GM21723 (cell line): Measurements from ENCODE around the gene SAMD1.
A peak's percentile ranks its signal among the peaks of the same experiment; 100 is the strongest.

Experiments
- ATAC-seq: cut with Tn5 transposase; IDR thresholded peaks from one replicate; pipeline ENCODE4 v1.9.1; 2021; ENCODE audit warnings: mild to moderate bottlenecking, moderate library complexity; ENCODE audit not compliant: unreplicated experiment

SAMD1 gene

GRCh38 chr19:14090509-14091080 is at the start of gene SAMD1:
Gene SAMD1, minus strand, starts transcription at chr19:14090751.
- peak; percentile 26 for ATAC-seq

- no peak for ATAC-seq
These were observed 49.4 kb upstream of the SAMD1 start for GRCh38 chr19:14139944-14140343.

GRCh38 chr19:14138576-14139265 is 48.2 kb upstream of the SAMD1 start:
- no peak for ATAC-seq

- peak; percentile 82 for ATAC-seq
These were observed 46.1 kb upstream of the SAMD1 start, which contains the start of gene ASF1B for GRCh38 chr19:14136509-14137281. Gene ASF1B, minus strand, starts transcription at chr19:14136589. Its CDS starts 133 bp downstream, at chr19:14136456.

- ATAC-seq = no peak
These were observed 45.5 kb upstream of the SAMD1 start for GRCh38 chr19:14135985-14136508.

- ATAC-seq = no peak
These were observed 44.8 kb upstream of the SAMD1 start for GRCh38 chr19:14135355-14135754.

GRCh38 chr19:14127929-14128509 is 37.5 kb upstream of the SAMD1 start:
- no peak for ATAC-seq

- no peak for ATAC-seq
These were observed 36.6 kb upstream of the SAMD1 start for GRCh38 chr19:14127176-14127575.

GRCh38 chr19:14122924-14123323 is 32.4 kb upstream of the SAMD1 start:
- ATAC-seq = no peak

- ATAC-seq = no peak
These were observed 29.9 kb upstream of the SAMD1 start for GRCh38 chr19:14120497-14120780.

- ATAC-seq = no peak
These were observed 29.3 kb upstream of the SAMD1 start for GRCh38 chr19:14119644-14120496.

- ATAC-seq = no peak
These were observed 28.6 kb upstream of the SAMD1 start for GRCh38 chr19:14119146-14119545.

- ATAC-seq = peak; percentile 34
These were observed 27.9 kb upstream of the SAMD1 start for GRCh38 chr19:14118165-14119051.

GRCh38 chr19:14117668-14118164 is 27.2 kb upstream of the SAMD1 start, which contains the start of gene PRKACA:
Gene PRKACA, minus strand, starts transcription at chr19:14117762. Its CDS starts 215 bp downstream, at chr19:14117547.
- peak; percentile 83 for ATAC-seq

- peak; percentile 4 for ATAC-seq
These were observed 26.5 kb upstream of the SAMD1 start for GRCh38 chr19:14116918-14117578.

- ATAC-seq = no peak
These were observed 26.0 kb upstream of the SAMD1 start for GRCh38 chr19:14116525-14116917.

- no peak for ATAC-seq
These were observed 25.2 kb upstream of the SAMD1 start for GRCh38 chr19:14115756-14116155.

- ATAC-seq = no peak
These were observed 24.3 kb upstream of the SAMD1 start for GRCh38 chr19:14114854-14115253.

GRCh38 chr19:14114439-14114838 is 23.9 kb upstream of the SAMD1 start:
- ATAC-seq = no peak
